HL-60/S4 treated with phorbol 12-myristate 13-acetate at 8.2 ng/mL for 4 days and 3 days (cell line): ENCODE data around the gene PLEKHM2.
"Not testable (repeated sequence)": the region's sequence is repeated elsewhere in the genome, so short reads cannot be mapped to it uniquely, and the experiment has no call there.

ENCODE experiments used
- in situ Hi-C: fragments of 300-500 bp; cut with MboI; formaldehyde crosslinking; loops from 2 replicates; pipeline ENCODE4 v1.15.0; 2022; ENCODE audit warnings: low sequenced_read_pairs

PLEKHM2 gene, protein sequence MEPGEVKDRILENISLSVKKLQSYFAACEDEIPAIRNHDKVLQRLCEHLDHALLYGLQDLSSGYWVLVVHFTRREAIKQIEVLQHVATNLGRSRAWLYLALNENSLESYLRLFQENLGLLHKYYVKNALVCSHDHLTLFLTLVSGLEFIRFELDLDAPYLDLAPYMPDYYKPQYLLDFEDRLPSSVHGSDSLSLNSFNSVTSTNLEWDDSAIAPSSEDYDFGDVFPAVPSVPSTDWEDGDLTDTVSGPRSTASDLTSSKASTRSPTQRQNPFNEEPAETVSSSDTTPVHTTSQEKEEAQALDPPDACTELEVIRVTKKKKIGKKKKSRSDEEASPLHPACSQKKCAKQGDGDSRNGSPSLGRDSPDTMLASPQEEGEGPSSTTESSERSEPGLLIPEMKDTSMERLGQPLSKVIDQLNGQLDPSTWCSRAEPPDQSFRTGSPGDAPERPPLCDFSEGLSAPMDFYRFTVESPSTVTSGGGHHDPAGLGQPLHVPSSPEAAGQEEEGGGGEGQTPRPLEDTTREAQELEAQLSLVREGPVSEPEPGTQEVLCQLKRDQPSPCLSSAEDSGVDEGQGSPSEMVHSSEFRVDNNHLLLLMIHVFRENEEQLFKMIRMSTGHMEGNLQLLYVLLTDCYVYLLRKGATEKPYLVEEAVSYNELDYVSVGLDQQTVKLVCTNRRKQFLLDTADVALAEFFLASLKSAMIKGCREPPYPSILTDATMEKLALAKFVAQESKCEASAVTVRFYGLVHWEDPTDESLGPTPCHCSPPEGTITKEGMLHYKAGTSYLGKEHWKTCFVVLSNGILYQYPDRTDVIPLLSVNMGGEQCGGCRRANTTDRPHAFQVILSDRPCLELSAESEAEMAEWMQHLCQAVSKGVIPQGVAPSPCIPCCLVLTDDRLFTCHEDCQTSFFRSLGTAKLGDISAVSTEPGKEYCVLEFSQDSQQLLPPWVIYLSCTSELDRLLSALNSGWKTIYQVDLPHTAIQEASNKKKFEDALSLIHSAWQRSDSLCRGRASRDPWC

DNA sequence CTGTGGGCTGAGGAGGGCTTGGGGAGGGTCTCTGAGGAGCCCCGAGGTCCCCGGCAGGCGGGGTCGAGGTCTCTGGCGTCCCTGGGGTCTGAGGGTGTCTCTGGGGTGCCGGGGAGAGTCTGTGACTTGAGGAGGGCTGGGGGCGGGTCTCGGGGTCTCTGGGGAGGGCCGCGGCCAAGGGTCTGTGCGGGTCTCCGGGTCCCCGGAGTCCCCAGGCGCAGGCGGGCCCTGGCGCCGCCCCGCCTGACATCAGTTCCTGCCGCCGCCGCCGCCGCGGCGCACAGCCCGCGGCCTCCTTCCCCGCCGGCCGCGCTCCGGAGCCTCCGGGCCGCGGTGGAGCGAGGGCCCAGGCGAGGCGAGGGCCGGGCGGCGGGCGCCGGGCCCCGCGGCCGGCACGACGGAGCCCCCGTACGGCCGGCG lies at the start of gene PLEKHM2:
Gene PLEKHM2 (plus strand): TSS at position 279 of the 420 bp plus-strand sequence. CDS start 239 bp downstream, outside the sequence.
- in situ Hi-C loops, result no loop called here

DNA sequence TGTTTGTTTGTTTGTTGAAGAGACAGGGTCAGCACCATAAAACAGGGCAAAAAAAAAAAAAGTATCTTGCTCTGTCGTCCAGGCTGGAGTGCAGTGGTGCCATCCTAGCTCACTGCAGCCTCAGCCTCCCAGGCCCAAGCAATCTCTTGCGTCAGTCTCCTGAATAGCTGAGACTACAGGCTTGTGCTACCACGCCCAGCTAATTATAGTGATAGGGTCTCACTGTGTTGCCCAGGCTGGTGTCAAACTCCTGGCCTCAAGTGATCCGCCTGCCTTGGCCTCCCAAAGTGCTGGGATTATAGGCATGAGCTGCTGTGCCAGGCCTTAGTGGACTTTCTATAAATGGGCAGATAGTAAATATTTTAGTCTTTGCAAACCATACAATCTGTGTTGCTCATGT lies 47.7 kb upstream of the PLEKHM2 start:
- in situ Hi-C loops, result no loop called here

DNA sequence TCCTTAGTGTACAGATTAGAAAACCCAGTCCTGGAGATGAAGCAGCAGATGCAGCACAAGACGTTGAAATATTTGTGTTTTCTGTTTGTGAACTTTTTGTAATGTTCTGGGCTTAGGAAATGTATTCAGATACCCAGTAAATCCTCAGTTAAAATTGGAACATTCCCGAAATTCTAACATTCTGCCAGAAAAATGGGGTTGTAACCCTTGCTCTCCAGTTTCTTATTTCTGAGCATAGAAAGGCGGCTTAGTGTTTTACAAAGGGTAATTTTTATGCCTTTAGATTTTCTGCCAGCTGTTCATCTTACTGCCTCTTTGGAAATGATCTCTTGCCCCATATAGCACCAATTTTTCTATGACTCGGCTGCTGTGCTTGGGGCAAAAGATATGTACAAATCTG lies 46.3 kb upstream of the PLEKHM2 start:
- in situ Hi-C loops, result no loop called here

DNA sequence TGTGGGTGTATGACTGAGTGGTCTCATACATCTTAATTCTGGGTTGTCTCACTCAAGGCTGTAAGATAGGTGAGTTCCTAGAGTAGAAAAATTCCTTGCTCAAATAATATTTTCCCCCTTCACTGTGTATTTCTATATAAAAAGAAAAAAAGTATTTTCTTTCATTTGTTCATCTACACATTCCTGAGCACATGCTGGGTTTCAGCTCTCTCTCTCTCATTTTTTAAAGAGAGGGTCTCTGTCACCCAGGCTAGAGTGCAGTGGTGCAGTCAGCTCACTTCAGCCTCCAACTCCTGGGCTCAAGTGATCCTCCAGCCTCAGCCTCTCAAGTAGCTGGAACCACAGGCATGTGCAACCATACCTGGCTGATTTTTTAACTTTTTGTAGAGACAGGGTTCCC lies 44.9 kb upstream of the PLEKHM2 start:
- in situ Hi-C loops, result no loop called here

DNA sequence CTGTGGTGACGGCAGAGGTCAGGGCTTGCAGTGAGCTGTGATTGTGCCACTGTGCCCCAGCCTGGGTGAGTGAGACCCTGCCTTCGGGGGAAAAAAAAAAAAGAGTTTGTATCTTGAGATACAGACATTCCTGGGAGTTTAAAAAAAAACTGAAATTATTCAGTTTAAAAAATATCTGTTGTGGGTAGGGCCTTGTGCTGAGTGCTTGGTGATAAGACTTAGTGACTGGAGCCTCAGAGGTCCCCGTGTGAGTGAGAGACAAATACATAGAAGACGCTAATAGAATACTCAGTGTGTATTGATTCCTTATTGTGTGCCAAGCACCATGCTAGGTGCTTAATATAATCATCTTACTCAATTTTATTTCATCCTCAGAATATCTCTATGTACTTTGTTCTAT lies 44.2 kb upstream of the PLEKHM2 start:
- in situ Hi-C loops, result no loop called here

DNA sequence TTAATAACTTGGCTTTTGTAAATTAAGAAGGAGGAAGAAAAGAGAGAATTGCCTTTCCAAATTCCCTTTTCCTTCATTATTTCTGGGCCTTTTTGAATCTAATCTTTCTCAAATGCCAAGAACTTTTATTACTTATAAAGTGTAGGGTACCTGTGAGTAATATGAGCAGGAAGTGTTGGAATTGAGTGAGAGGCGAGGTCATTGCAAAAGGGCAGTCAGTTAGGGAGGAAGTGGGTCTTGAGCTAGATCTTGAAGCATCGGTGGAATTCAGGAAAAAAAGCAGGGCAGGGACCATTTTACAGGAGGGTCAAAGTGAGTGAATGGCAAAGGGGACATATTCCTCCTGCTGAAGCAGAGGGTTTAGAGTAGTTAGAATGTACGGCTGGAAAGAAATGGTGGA lies 43.5 kb upstream of the PLEKHM2 start:
- in situ Hi-C loops, result no loop called here

DNA sequence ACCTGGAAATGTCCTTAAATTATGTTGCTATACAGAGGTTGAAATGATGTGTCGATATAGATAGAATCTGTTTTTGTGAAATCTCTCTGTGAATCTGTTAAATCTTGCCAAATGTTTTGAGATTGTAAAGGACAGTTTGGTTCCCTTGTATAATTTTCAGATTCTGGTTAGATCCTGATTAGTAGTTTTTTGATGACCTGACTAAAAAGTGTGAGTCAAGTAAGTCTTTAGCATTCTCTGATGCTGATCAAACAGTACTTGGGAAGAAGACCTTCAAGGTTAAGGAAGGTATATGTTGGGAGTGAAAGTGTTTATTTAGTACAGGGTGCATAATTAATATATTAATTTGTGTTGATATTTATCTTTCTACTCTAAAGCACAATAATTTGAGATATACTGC lies 34.2 kb upstream of the PLEKHM2 start:
- in situ Hi-C loops, result no loop called here

DNA sequence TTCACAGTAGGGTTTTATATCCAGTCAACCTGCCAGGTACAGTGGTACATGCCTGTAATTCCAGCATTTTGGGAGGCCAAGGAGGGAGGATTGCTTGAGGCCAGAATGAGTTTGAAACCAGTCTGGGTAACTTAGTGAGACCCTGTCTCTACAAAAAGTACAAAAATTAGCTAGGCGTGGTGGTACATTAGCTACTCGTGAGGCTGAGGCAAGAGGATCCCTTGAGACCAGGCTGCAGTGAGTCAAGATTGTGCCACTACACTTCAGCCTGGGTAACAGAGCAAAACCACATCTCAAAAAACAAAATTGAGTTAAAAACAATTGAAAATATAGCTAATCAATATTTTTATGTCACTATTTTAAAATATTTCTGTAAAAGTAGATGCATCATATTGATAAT lies 33.7 kb upstream of the PLEKHM2 start:
- in situ Hi-C loops, result no loop called here

DNA sequence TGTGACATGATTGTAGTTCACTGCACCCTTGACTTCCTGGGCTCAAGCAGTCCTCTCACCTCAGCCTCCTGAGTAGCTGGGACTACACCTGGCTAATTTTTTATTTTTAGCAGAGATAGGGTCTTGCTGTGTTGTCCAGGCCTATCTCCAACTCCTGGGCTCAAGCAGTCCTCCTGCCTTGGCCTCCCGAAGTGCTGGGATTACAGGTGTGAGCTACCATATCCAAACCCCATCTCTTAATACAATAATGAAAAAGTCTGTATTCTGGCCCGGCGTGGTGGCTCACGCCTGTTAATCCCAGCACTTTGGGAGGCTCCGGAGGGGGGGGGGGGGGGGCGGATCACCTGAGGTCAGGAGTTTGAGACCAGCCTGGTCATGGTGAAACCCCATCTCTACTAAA lies 32.0 kb upstream of the PLEKHM2 start:
- in situ Hi-C loops, result not testable (repeated sequence)

DNA sequence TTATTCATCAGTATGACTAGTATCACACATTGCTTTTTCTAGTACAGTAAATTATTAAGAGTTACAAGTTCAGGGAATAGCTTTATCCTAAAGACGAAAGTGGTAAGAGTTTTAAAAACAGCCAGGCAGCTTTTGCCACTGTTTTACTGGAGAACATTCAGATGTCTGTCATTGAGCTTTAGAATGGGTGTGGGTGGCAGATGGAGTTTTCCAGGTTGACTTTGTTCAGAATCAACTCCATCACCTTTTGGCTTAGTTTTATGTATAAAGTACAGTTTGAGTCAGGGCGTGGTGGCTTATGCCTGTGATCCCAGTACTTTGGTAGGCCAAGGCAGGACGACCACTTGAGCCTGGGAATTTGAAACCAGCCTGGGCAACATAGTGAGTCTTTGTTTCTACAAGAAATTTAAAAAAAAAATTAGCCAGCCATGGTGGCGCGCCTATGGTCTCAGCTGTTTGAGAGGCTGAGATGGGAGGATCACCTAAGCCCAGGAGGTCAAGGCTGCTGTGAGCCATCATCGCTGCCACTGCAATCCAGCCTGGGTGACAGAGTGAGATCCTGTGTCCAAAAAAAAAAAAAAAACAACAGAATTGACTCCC lies 29.9 kb upstream of the PLEKHM2 start:
- in situ Hi-C loops, result no loop called here

DNA sequence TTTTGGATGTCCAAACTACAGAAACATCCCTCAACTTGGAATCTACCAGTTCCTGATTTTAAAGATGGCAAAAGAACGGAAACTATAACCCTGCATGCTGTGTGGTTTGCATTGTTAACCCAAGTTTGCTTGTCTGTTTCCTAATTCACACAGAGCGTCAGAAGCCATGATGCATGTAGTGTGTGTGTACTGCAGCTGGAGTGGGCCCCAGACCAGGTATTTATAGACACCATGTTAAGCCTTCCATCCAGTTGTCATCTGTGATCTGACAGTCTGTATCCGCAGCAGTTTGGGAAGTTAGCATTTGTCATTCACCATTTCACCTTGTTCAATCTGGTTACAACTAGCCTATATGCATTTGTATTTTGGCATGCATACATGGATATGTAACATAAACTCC lies 27.7 kb upstream of the PLEKHM2 start:
- in situ Hi-C loops, result no loop called here

DNA sequence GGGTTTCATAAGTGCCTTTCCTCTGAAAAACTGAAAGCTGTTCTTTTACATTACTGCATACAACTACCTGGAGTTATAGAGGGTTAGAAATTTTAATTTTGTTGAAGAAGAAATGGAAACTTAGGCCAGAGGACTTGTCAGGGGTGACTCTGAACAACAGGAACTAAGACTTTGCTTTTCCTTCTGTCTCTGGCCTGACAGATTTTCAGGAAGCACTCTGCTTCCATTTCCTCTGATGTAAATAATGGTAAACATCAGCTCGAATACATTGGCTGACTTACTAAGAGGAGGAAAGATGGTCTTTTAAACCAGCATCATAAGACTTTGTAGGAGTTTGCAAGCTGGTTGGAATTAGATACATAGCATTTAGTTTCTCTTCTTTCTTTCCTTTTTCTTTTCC lies 27.1 kb upstream of the PLEKHM2 start:
- in situ Hi-C loops, result no loop called here

DNA sequence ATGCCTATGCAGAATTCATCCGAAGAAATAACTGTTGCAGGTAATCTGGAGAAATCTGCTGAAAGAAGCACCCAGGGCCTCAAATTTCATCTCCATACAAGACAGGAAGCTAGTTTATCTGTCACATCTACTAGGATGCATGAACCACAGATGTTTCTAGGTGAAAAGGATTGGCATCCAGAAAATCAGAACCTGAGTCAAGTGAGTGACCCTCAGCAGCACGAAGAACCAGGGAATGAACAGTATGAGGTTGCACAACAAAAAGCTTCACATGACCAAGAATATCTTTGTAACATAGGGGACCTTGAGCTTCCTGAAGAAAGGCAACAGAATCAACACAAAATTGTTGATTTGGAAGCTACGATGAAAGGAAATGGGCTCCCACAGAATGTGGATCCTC lies 24.0 kb upstream of the PLEKHM2 start:
- in situ Hi-C loops, result no loop called here

DNA sequence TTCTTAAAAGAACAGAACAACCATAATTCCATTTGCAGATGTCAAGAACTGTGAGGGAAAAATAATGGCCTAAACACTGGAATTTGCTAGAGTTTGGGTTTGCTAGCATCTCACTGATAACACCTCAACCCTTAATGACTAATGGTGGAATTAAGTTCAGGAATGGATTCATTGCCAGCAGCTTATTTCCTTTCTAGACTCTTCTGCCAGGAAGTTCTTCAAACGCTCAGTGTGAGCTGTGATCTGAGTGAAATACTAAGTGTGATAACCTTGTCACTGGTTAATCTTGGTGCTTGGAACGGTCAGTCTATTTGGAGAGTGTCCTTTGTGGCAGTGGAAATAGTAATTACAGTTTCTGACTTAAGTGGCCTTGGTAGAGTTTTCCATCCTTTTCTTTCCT lies 21.6 kb upstream of the PLEKHM2 start:
- in situ Hi-C loops, result no loop called here

DNA sequence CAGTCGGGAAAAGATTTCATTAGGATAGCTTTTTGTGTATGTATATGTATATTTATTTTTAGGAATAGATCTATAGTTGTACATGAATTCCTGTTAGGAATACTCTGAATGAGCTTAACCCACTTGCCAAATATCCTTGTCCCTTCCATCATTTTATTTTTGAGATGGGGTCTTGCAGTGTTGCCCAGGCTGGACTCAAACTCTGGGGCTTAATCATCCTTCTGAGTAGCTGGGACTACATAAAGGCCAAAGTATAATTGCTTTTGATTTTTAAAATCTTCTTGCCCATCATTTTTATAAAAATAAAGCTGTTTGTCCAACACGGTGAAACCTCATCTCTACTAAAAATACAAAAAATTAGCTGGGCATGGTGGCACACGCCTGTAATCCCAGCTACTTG lies 20.2 kb upstream of the PLEKHM2 start:
- in situ Hi-C loops, result no loop called here

DNA sequence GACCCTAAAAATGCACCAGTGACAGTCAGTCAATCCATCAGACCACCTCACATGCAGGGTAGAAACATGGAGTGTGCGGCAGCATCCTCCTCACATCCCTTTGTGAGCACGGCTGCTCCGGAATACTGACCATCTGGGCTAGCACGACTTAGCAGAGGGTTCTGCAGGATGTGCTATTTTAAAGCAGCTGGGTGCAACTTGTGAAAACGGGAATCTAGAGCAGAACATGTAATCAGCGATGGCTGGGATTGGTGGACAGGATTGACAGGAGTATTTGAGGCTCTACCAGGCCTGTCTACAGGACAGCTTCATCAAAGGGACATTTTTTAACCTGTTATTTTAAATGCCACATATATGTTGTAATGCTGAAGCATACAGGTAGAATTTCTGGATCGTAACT lies 16.8 kb upstream of the PLEKHM2 start:
- in situ Hi-C loops, result no loop called here

DNA sequence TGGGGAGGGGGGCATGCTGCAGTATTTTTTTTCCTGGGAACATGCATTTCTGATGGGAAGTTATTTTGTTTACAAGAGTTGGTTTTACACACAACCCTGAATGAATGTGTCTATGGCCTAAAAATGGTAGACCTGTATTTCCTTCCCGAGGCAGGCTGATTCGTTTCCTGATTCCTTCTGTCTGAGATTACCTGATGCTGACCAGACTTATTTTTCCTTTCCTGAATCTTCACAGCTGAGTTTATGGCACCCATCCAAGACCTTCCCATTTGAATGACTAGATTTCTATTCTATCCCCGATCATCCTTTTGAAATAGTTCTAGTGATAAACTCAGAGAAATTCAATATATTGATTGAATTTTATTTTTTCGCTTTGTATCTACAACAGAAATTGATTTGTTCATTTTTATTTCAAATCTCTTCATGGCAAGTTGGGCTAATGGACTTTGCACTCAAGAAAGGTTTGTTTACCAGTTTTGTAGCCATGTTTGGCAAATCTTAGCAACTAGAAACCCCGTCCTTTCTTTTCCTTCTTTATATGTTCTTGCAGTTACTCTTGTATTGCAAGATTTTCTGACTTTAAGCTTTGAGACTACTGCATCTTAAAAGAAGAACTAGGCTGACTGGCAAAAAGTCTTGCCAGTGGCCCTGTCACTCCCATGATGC lies 15.9 kb upstream of the PLEKHM2 start:
- in situ Hi-C loops, result no loop called here

DNA sequence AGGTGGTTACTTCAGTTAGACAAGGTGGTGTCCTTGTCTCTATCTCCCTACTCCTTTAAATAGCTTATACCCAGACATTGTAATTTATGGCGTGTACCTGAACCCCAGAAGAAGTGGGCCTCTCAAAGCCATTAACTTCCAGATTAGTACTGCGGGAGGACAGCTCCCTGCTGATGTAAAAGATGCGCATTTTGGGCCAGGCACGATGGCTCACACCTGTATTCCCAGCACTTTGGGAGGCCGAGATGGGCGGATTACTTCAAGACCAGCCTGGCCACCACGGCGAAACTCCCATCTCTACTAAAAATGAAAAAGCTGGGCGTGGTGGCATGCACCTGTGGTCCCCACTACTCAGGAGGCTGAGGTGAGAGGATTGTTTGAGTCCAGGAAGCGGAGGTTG lies 15.0 kb upstream of the PLEKHM2 start:
- in situ Hi-C loops, result no loop called here

DNA sequence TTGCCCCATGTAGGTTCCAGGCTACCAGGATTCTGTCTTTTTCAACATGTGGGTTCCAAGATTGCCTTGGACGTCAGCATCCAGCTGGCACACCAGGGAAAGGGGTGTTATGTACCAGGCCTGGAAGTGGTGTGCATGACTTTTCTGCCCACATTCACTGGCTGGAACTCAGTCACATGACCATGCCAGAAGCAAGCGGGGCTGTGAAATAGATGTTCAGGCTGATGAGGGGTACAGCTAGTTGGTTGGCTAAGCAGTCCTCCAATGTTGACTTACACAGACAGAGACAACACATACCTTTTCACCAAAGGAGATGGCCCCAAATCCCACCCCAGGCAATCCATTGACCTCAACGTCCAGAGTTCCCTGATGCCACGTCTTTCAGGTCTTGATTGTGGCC lies 14.3 kb upstream of the PLEKHM2 start:
- in situ Hi-C loops, result no loop called here

DNA sequence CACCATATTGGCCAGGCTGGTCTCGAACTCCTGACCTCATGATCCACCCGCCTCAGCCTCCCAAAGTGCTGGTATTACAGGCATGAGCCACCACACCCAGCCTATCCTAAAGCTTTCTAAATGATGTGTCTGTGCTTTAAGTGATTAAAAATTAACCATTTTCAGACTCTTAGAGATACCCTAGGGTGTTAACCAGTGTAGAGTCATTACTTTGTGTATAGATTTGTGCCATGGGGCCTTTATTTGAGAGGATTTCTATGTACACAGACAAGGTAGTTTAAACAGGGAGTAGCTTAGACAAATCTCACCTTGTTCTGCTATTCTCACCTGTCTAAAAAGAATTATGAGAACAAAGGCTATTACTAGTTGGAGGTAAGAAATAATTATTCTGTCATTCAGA lies 12.7 kb upstream of the PLEKHM2 start:
- in situ Hi-C loops, result no loop called here
